HL-60 (cell line): ENCODE measurements around the gene IGF2BP3.

Experiments
- DNase-seq, 2 experiments: peaks; one replicate each; pipeline ENCODE4 v3.0.0-alpha.2; 2010 to 2020; ENCODE audit warnings: low read depth in 1 of 2, low spot score in 1 of 2
- H3K27ac ChIP-seq: fragments of 250-450 bp; sonication (Bioruptor Pico); replicated peaks from 2 replicates; pipeline ENCODE4 v1.5.1; 2020; ENCODE audit warnings: mild to moderate bottlenecking, moderate library complexity
- H3K27me3 ChIP-seq: fragments of 250-450 bp; sonication (Bioruptor Pico); 2 replicates; pipeline ENCODE4 v1.5.1; 2021; ENCODE audit warnings: mild to moderate bottlenecking, moderate library complexity; ENCODE audit not compliant: insufficient read depth, poor library complexity, severe bottlenecking
- H3K4me3 ChIP-seq: replicated peaks from 2 replicates; pipeline ENCODE4 v1.5.1; 2011; ENCODE audit warnings: mild to moderate bottlenecking, control low read depth, low read length; ENCODE audit not compliant: insufficient read depth
- CTCF ChIP-seq: IDR thresholded peaks from one replicate; pipeline ENCODE4 v1.5.1; 2011; ENCODE audit warnings: low read length, control low read depth, inconsistent platforms; ENCODE audit not compliant: insufficient read depth
- GABPA ChIP-seq: IDR thresholded peaks from 2 replicates; pipeline ENCODE4 v1.6.1; 2012; ENCODE audit warnings: low read depth
- POLR2AphosphoS5 ChIP-seq: IDR thresholded peaks from 2 replicates; pipeline ENCODE4 v1.6.1; 2012; ENCODE audit warnings: low read depth
- SPI1 ChIP-seq: IDR thresholded peaks from 2 replicates; pipeline ENCODE4 v1.6.1; 2012; ENCODE audit warnings: low read depth, mild to moderate bottlenecking, borderline replicate concordance
- TF ChIP-seq, protein P1 (sequence below): IDR thresholded peaks from 2 replicates; pipeline ENCODE4 v1.6.1; 2012; ENCODE audit warnings: low read depth; ENCODE audit not compliant: insufficient replicate concordance

Gene IGF2BP3

DNA sequence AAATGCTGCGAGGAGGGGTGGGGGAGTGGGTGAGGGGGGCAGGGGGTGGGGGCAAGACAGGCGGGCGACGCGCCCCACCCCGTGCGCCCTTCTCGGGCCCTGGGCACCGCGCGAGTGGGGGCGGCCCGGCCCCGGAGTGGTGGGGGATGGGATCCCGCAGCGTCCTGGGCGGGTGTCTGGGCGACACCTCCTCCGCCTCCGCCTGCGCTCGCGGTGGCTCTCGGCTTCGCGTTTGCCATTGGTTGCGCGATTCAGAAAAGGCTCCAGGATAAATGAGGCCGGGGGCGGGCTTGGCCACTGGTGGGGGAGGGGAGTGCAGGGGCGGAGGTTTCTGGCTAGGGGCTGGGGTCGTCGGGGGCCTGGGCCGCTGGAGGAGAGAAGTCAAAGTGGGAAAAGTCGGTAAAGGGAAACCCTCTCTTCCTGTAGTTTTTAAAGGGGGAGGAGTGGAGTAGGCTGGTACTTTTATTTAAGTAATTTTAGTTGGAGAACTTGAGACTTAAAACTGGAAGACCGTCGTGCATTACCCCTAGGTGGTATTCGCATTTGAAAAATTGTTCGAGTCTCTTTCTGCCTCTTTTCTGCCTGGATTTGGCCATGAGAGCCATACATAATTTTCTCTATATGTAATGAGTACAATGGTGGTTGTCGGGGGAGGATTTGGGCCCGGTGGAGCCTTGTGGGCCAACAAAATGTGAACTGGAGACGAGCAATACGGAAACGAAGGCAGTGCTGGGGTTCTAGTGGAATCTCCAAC lies 992 bp upstream of the IGF2BP3 start:
- peak overlapping the region; percentile 96 for H3K27ac ChIP-seq
- no peaks in the 10 kb centered on the region for H3K27me3 ChIP-seq
- H3K4me3 ChIP-seq: peak overlapping the region; percentile 63
- TF ChIP-seq SPI1: no peak
- TF ChIP-seq GABPA: no peak
- no peak for TF ChIP-seq POLR2AphosphoS5
- no peak for TF ChIP-seq CTCF
- TF ChIP-seq, protein P1, sequence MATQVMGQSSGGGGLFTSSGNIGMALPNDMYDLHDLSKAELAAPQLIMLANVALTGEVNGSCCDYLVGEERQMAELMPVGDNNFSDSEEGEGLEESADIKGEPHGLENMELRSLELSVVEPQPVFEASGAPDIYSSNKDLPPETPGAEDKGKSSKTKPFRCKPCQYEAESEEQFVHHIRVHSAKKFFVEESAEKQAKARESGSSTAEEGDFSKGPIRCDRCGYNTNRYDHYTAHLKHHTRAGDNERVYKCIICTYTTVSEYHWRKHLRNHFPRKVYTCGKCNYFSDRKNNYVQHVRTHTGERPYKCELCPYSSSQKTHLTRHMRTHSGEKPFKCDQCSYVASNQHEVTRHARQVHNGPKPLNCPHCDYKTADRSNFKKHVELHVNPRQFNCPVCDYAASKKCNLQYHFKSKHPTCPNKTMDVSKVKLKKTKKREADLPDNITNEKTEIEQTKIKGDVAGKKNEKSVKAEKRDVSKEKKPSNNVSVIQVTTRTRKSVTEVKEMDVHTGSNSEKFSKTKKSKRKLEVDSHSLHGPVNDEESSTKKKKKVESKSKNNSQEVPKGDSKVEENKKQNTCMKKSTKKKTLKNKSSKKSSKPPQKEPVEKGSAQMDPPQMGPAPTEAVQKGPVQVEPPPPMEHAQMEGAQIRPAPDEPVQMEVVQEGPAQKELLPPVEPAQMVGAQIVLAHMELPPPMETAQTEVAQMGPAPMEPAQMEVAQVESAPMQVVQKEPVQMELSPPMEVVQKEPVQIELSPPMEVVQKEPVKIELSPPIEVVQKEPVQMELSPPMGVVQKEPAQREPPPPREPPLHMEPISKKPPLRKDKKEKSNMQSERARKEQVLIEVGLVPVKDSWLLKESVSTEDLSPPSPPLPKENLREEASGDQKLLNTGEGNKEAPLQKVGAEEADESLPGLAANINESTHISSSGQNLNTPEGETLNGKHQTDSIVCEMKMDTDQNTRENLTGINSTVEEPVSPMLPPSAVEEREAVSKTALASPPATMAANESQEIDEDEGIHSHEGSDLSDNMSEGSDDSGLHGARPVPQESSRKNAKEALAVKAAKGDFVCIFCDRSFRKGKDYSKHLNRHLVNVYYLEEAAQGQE: no peak
- DNase-seq: peak; percentile 81 to 92

DNA sequence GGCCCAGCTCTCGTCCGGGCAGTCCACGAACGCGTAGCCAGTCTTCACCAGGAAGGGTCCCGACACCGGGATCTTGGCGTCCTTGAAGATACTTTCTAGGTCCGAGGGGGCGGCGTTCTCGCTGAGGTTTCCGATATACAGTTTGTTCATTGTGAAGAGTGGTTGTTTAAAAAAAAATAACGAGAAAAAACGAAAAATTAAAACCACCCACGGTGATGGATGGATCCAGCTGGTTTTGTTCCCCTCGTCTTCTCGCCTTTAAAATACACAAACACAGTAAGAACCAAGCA lies 385 bp downstream of the IGF2BP3 start:
- peak overlapping the region; percentile 63 for H3K4me3 ChIP-seq
- peak in 1 of 2 experiments; percentile 13 for DNase-seq
- no peaks in the 10 kb centered on the region for H3K27me3 ChIP-seq
- TF ChIP-seq POLR2AphosphoS5 (no peak), SPI1 (no peak), GABPA (no peak), CTCF (no peak)
- TF ChIP-seq, protein P1: no peak
- peak overlapping the region; percentile 96 for H3K27ac ChIP-seq

DNA sequence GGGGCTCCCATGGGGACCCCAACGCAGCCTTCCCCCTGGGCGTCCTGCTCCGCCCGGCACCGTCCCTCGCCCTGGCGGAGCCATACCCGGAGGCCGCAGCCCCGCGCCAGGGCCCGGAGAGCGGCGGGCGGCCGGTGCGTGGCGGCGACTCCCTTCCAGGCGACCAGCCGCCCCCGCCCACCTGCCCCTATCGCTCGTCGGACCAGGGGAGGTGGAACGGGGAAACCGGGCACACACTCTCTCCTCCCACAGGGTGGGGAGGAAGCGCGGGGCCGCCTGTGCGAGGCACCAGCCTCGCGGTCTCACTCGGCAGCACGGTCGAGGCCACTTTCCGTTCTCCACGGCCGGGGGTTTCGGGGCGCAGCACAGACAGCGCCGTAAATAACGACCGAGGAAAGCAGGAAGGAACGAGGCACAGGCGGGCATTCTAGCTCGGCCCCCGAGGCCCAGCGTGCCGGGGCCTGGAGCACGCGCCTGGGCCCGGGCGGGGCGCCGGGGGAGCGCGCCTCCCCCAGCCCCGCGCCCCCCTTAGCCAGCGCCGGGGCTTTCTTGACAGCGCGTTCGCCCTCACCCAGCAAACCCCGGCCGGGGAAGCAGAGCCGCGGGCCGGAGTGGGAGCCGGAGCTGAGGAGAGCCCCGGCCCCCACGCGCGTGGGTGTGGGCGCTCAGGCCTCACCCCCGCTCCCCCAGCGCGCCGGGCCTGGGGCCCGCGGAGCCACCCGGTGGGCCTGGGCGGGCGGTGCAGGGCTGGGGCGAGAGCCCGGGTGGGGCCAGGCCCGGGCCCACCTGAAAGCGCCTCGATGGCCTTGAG lies 936 bp downstream of the IGF2BP3 start:
- no peak; the same call in 1 of the 2 replicates for TF ChIP-seq POLR2AphosphoS5
- TF ChIP-seq, protein P1: no peak
- TF ChIP-seq GABPA: no peak
- TF ChIP-seq SPI1: no peak
- TF ChIP-seq CTCF: no peak
- no peaks in the 10 kb centered on the region for H3K27me3 ChIP-seq
- peak overlapping the region; percentile 63 for H3K4me3 ChIP-seq
- H3K27ac ChIP-seq: peak overlapping the region; percentile 96
- DNase-seq: peak in 1 of 2 experiments; percentile 50
